ENCODE measurements around the gene PLA2G5.

PLA2G5 gene

DNA sequence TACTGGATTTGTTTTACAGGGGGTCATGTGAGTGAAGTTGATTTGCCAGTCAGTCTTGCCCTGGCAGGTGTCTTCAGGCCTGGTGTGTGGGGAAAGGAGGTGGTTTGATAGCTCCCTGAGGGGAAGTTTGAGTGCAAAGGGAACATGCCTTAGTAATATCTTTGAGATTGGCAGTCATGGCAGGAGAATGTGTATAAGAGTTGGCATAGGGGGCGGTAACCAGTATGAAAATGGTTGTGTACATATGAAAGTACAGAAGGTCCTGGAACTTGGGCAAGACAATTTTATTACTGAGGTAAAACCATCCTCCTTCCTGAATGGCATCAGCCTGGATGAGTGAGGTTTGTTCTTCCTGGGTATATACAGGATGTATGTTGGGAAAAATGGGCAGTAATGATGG is 37.6 kb upstream of the PLA2G5 start:
- H3K4me3 ChIP-seq (ENCODE audit: low read depth, low read length) = no peak overlapping the region
- TF ChIP-seq, protein P1, sequence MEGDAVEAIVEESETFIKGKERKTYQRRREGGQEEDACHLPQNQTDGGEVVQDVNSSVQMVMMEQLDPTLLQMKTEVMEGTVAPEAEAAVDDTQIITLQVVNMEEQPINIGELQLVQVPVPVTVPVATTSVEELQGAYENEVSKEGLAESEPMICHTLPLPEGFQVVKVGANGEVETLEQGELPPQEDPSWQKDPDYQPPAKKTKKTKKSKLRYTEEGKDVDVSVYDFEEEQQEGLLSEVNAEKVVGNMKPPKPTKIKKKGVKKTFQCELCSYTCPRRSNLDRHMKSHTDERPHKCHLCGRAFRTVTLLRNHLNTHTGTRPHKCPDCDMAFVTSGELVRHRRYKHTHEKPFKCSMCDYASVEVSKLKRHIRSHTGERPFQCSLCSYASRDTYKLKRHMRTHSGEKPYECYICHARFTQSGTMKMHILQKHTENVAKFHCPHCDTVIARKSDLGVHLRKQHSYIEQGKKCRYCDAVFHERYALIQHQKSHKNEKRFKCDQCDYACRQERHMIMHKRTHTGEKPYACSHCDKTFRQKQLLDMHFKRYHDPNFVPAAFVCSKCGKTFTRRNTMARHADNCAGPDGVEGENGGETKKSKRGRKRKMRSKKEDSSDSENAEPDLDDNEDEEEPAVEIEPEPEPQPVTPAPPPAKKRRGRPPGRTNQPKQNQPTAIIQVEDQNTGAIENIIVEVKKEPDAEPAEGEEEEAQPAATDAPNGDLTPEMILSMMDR (IDR thresholded peaks at IDR 0.05; ENCODE audit: low read depth, low read length) = no peak
- TF ChIP-seq MYC (IDR thresholded peaks at IDR 0.05; ENCODE audit: low read depth, low read length) (no peak), POLR2A (IDR thresholded peaks at IDR 0.05; ENCODE audit: extremely low read depth, insufficient read length) (no peak)
- TF ChIP-seq, protein P2, sequence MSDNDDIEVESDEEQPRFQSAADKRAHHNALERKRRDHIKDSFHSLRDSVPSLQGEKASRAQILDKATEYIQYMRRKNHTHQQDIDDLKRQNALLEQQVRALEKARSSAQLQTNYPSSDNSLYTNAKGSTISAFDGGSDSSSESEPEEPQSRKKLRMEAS (IDR thresholded peaks at IDR 0.05; ENCODE audit: low read depth, low read length) = no peak
- no peak for DNase-seq (ENCODE audit: low read depth)

DNA sequence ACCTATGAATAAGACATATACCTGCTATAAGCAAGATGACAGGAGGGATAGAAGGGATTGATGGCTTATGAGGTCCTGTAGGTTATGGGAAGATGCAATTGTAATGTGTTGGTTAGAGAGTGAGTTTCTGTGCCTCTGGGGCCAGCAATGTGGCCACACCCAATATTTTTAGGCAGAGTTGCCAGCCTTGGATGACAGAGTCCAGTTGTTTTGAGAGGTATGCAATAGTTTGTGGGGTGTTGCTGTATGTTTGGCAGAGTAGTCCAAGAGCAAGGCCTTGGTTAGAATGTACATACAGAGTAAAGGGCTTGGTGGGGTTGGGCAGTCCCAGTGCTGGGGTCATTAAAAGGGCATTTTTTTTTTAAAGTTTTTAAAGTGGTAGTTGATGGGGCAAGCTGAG is 36.6 kb upstream of the PLA2G5 start:
- DNase-seq (ENCODE audit: low read depth) = no peak

DNA sequence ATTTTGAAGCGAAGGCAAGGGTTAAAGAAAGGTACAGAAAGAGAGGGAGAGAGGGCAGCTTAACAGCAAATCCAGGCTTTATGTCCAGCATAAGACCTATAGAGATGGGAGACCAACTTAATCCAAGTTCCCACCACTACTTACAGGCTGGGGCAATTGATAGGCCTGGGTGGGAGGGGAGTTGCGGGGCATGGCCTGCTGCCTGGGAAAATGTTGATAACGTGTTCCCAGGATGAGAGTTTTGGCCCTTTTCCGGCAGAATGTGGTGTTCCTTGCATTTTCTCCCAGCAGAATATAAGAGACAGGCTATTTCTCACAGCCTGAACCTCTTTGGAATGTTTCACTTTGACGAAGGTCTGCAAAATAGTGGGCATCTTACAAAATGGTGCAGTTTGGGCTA is 34.9 kb upstream of the PLA2G5 start:
- no peak for DNase-seq (ENCODE audit: low read depth)
- TF ChIP-seq MYC (IDR thresholded peaks at IDR 0.05; ENCODE audit: low read depth, low read length) (no peak), POLR2A (IDR thresholded peaks at IDR 0.05; ENCODE audit: extremely low read depth, insufficient read length) (no peak)
- TF ChIP-seq, protein P1 (IDR thresholded peaks at IDR 0.05; ENCODE audit: low read depth, low read length) = no peak
- TF ChIP-seq, protein P2 (IDR thresholded peaks at IDR 0.05; ENCODE audit: low read depth, low read length) = no peak
- no peak overlapping the region for H3K4me3 ChIP-seq (ENCODE audit: low read depth, low read length)

More for the DNA sequence above, 36.6 kb upstream of the PLA2G5 start:
- no peak for TF ChIP-seq MYC (IDR thresholded peaks at IDR 0.05; ENCODE audit: low read depth, low read length)
- TF ChIP-seq POLR2A (IDR thresholded peaks at IDR 0.05; ENCODE audit: extremely low read depth, insufficient read length) = no peak
- TF ChIP-seq, protein P2 (IDR thresholded peaks at IDR 0.05; ENCODE audit: low read depth, low read length) = no peak
- TF ChIP-seq, protein P1 (IDR thresholded peaks at IDR 0.05; ENCODE audit: low read depth, low read length) = no peak
- H3K4me3 ChIP-seq (ENCODE audit: low read depth, low read length) = no peak overlapping the region

DNA sequence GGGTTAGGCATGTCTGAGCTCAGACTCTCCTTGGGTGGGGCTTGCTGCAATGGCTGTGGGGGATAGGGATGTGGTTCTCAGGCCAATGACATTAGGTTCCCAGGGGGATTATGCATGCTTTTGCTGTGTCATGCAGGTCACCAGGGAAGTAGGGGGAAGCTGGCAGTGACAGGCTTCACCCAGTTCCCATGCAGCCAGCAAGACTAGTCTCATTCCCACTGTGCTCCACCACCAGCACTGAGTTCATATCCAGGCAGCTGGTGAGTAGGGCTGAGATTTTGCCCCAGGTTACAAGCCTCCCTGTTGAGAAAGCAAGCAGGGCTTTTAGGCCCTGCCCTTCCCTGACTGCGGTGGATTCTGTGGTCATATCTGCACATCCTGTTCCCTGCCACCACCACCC is 32.1 kb upstream of the PLA2G5 start:
- TF ChIP-seq, protein P1 (IDR thresholded peaks at IDR 0.05; ENCODE audit: low read depth, low read length) = no peak
- TF ChIP-seq MYC (IDR thresholded peaks at IDR 0.05; ENCODE audit: low read depth, low read length) (no peak), POLR2A (IDR thresholded peaks at IDR 0.05; ENCODE audit: extremely low read depth, insufficient read length) (no peak)
- TF ChIP-seq, protein P2 (IDR thresholded peaks at IDR 0.05; ENCODE audit: low read depth, low read length) = no peak
- DNase-seq (ENCODE audit: low read depth) = peak; percentile 53
- no peak overlapping the region for H3K4me3 ChIP-seq (ENCODE audit: low read depth, low read length)

DNA sequence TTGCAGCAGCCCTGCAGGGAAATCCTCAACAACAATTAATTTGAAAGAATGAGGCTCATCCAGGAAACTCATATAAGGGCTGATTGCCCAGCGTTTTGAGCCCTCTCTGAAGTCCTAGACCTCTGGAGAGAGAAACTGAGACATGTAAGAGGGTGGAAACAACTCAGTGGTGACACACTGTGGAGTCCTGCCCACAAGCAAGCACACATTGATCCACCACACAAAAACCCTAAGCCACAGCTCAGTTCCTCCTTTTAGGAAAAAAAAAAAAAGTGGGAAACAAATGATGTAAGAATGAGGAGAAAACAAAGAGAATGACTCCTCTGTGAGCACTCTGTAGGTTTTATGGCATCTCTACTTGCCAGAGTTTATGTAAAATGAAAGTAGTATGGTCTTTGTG is 22.9 kb upstream of the PLA2G5 start:
- TF ChIP-seq, protein P2 (IDR thresholded peaks at IDR 0.05; ENCODE audit: low read depth, low read length) = no peak
- TF ChIP-seq POLR2A (IDR thresholded peaks at IDR 0.05; ENCODE audit: extremely low read depth, insufficient read length) (no peak), MYC (IDR thresholded peaks at IDR 0.05; ENCODE audit: low read depth, low read length) (no peak)
- TF ChIP-seq, protein P1 (IDR thresholded peaks at IDR 0.05; ENCODE audit: low read depth, low read length) = no peak

More for the DNA sequence above, 22.9 kb upstream of the PLA2G5 start:
- H3K4me3 ChIP-seq (ENCODE audit: low read depth, low read length) = no peak overlapping the region
- no peak for DNase-seq (ENCODE audit: low read depth)

Data from NB4 (cell line).